Thoracic aorta (tissue), 2 donors: Measurements from ENCODE around the gene GPC5. TPM values are rescaled to one million over a fixed set of nuclear protein-coding genes. Genes with fewer than 3 reads are reported as not detected.

Source experiments
- ATAC-seq: fragments of 150-250 bp; one replicate; pipeline ENCODE4 v1.8.0; 2017; ENCODE audit warnings: low read depth; ENCODE audit not compliant: insufficient number of reproducible peaks, low FRiP score
- DNase-seq: peaks from one replicate; pipeline ENCODE4 v3.0.0-alpha.2; 2020; ENCODE audit warnings: low spot score
- H3K27ac ChIP-seq, 2 donors: fragments of 200-600 bp; sonication (generic); 1 replicate in 1 of 2; 2 replicates in 1 of 2; pipeline ENCODE4 v1.5.1; 2016; ENCODE audit warnings: mild to moderate bottlenecking in 2 of 2, moderate library complexity in 2 of 2
- H3K27me3 ChIP-seq: fragments of 200-600 bp; sonication (generic); replicated peaks from 2 replicates; pipeline ENCODE4 v1.6.0; 2016; ENCODE audit warnings: mild to moderate bottlenecking; ENCODE audit not compliant: insufficient read depth
- H3K36me3 ChIP-seq: fragments of 200-600 bp; sonication (generic); one replicate; pipeline ENCODE4 v1.5.1; 2016
- H3K4me1 ChIP-seq, 2 donors: fragments of 200-600 bp; sonication (generic); 1 replicate in 1 of 2; 2 replicates in 1 of 2; pipeline versions ENCODE4 v1.5.1 to v1.6.0; 2016; ENCODE audit warnings: low read depth in 2 of 2, mild to moderate bottlenecking in 1 of 2; ENCODE audit not compliant: control insufficient read depth in 1 of 2
- H3K4me3 ChIP-seq: fragments of 200-600 bp; sonication (generic); 2 replicates; pipeline ENCODE4 v1.5.1; 2016; ENCODE audit warnings: mild to moderate bottlenecking
- H3K9me3 ChIP-seq: fragments of 200-600 bp; sonication (generic); 2 replicates; pipeline ENCODE4 v1.5.1; 2016
- total RNA-seq, 2 donors: library from RNA; depleted of rRNA; stranded (reverse); fragments of >200 nt; gene quantifications; one replicate each; pipeline versions ENCODE4 v1.1.0 to v1.2.3, GENCODE V29; 2016
- TF ChIP-seq, protein P1 (sequence below): fragments of 200-600 bp; sonication (generic); IDR thresholded peaks from one replicate; pipeline ENCODE4 v1.5.1; 2019; ENCODE audit warnings: antibody characterized with exemption

Gene GPC5
- total RNA-seq, 2 donors from 2014 or later, result 3.3 TPM; not detected in 1

DNA sequence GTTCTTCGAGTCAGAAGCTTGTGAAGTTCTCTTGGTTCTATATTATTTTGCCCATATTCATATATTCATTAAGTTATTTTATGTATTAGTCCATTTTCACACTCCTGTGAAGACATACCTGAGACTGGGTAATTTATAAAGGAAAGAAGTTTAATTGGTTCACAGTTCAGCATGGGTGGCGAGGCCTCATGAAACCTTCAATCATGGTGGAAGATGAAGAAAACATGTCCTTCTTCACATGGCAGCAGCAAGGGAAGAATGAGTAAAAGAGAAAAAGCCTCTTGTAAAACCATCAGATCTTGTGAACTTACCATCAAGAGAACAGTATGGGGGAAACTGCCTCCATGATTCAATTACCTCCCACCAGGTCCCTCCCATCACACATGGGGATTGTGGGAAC, 182.3 kb downstream of the GPC5 start:
- H3K9me3 ChIP-seq, result no peaks in the 10 kb centered on the region
- no peaks in the 10 kb centered on the region for H3K36me3 ChIP-seq
- no peak for ATAC-seq
- no peaks in the 10 kb centered on the region for H3K27me3 ChIP-seq
- no peaks in the 10 kb centered on the region for H3K4me1 ChIP-seq
- TF ChIP-seq, protein P1, sequence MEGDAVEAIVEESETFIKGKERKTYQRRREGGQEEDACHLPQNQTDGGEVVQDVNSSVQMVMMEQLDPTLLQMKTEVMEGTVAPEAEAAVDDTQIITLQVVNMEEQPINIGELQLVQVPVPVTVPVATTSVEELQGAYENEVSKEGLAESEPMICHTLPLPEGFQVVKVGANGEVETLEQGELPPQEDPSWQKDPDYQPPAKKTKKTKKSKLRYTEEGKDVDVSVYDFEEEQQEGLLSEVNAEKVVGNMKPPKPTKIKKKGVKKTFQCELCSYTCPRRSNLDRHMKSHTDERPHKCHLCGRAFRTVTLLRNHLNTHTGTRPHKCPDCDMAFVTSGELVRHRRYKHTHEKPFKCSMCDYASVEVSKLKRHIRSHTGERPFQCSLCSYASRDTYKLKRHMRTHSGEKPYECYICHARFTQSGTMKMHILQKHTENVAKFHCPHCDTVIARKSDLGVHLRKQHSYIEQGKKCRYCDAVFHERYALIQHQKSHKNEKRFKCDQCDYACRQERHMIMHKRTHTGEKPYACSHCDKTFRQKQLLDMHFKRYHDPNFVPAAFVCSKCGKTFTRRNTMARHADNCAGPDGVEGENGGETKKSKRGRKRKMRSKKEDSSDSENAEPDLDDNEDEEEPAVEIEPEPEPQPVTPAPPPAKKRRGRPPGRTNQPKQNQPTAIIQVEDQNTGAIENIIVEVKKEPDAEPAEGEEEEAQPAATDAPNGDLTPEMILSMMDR, result no peak
- H3K4me3 ChIP-seq, result no peak overlapping the region
- H3K27ac ChIP-seq, result no peak overlapping the region
- no peak for DNase-seq

DNA sequence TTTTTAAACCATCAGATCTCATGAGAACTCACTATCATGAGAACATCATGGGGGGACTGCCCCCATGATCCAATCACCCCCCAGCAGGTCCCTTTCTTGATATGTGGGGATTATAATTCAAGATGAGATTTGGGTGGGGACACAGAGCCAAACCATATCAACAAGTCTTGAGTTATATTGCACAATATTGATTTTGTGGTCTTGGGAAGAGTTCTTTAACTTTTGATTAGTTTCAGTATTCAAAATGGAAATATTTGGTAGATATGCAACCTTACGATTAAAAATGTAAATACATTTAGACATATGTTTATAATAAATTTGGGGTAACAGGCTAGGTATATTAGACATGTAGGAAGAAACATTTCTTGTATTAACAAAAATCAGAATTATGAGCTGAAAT, 188.2 kb downstream of the GPC5 start:
- no peak overlapping the region for H3K27ac ChIP-seq
- H3K36me3 ChIP-seq, result no peaks in the 10 kb centered on the region
- no peak for ATAC-seq
- H3K9me3 ChIP-seq, result no peaks in the 10 kb centered on the region
- H3K4me3 ChIP-seq, result no peak overlapping the region
- DNase-seq, result no peak
- H3K27me3 ChIP-seq, result no peaks in the 10 kb centered on the region
- TF ChIP-seq, protein P1, result no peak
- no peaks in the 10 kb centered on the region for H3K4me1 ChIP-seq

DNA sequence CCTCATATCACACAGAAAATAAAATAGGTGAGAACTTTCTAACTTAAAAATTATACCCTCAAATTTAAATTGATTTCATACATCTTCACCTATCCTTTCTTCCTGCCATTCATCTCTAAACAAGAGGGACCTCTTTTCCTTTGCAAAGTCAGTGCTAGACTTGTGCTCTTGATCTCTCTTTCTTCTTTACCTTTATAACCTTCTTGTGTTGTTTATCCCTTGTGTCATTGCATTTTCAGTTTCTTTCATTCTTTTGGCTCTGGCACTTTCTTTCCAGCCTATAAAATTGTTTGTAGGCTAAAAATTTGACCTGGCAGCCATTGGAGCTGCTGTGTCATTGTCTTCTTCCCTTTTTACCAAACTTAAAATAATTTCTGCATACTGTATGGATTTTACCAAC, 190.1 kb downstream of the GPC5 start:
- no peaks in the 10 kb centered on the region for H3K4me1 ChIP-seq
- H3K27me3 ChIP-seq, result no peaks in the 10 kb centered on the region
- no peaks in the 10 kb centered on the region for H3K9me3 ChIP-seq
- no peak overlapping the region for H3K27ac ChIP-seq
- TF ChIP-seq, protein P1, result no peak
- ATAC-seq, result no peak
- no peak for DNase-seq
- no peak overlapping the region for H3K4me3 ChIP-seq
- no peaks in the 10 kb centered on the region for H3K36me3 ChIP-seq

DNA sequence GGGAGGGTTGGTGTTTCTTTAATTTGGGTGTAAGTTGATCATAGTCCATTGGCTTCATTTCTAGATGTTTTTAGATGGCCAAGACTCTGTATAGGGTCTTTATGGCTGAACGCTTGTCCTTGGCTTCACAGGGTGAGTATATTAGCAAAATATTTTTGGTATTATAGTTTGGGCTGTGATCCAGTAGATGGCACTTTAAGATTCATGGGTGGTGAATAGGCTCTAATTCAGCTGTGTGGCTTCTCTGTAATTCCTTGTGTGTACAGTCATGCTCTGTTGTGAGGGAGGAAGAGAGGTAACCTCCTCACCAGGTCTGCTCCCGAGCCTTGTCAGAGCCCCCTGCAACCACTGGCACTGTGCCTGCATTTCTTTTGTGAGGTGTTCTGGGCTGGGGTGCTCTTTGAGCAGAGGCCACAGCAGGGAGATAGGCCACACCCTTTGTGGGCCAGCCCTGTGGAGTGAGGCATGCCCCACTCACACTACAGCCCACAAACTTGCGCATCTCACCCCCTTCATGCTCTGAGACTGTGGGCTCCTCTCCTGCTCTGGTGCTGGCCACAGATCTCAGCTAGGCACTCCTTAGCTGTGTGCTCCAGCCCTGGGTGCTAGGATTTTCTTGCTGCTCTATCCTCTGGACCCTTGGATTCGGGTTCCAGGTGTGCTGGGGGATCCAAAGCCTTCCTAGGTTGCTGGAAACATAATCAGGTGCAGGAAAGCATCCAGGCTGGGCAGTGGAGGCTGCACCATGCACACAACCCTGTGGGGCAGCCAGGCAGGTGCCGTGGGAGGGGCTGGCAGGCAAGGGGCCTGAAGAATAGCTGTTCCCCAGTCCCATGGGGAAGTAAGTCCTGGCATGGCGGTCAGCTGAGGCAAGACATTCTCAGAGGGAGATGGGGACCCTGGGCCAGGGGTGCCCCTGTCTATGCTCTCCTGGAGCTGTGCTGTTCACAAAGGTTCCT, 193.9 kb downstream of the GPC5 start:
- H3K4me3 ChIP-seq, result no peak overlapping the region
- ATAC-seq, result no peak
- H3K27me3 ChIP-seq, result no peaks in the 10 kb centered on the region
- TF ChIP-seq, protein P1, result no peak
- DNase-seq, result no peak
- no peaks in the 10 kb centered on the region for H3K4me1 ChIP-seq
- H3K27ac ChIP-seq, result no peak overlapping the region
- H3K36me3 ChIP-seq, result no peaks in the 10 kb centered on the region
- H3K9me3 ChIP-seq, result no peaks in the 10 kb centered on the region

DNA sequence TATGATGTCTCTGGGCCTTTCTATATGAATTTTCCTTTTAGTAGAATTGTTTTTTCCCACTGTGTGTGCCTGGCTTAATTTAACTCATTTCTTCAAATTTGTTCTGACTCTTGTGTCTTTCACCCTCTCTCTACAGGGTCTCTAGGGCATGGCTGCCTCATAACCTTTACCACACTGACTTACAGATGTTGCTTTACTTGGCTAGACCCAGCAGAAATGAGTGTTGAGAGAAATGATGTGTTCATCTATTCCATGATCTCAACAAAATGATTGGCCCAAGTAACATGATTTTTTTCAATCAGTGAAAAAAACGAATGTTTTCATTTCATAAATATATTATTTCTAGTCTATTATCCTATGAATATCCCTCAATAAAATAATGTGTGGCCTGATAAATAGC, 195.0 kb downstream of the GPC5 start:
- no peak overlapping the region for H3K27ac ChIP-seq
- H3K27me3 ChIP-seq, result no peaks in the 10 kb centered on the region
- no peaks in the 10 kb centered on the region for H3K36me3 ChIP-seq
- no peak overlapping the region for H3K4me3 ChIP-seq
- TF ChIP-seq, protein P1, result no peak
- no peaks in the 10 kb centered on the region for H3K9me3 ChIP-seq
- no peak for DNase-seq
- ATAC-seq, result no peak
- no peaks in the 10 kb centered on the region for H3K4me1 ChIP-seq
